Measurements from ENCODE around the gene TMUB2.

DNA sequence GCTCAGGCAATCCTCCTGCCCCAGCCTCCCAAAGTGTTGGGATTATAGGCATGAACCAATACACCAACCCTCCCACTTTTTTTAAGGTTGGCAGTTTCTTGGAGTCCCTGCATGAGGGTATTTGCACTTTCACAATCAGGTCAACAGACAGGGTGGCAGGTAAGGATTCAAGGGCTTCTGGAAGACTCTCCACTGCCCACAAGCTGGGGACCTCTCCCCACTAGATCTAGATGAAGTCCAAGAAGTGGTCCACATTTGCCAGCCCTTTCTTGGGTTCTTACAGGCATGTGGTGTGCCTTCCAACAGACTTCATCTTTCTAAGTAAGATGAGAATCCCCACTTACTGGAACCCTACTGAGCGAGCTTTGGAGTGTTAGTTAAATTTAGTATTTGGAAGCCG is 12.3 kb upstream of the TMUB2 start:
- no peak for TF ChIP-seq CTCF (IDR thresholded peaks at IDR 0.05)
- no peak for TF ChIP-seq POLR2A (IDR thresholded peaks at IDR 0.05)

Data from Peyer's patch (tissue), 4 donors.